HEK293 (cell line): Measurements from ENCODE around the gene CXCL6.

Experiments
- CTCF ChIA-PET: fragments of 350-600 bp; formaldehyde crosslinking; extraction: SDS; loops from one replicate; lab custom pipeline; 2021; ENCODE audit warnings: antibody characterized with exemption; lab: Yijun Ruan, JAX
- POLR2A ChIA-PET: fragments of 300-600 bp; formaldehyde crosslinking; extraction: SDS; loops from one replicate; lab custom pipeline; 2020; ENCODE audit warnings: antibody characterized with exemption, inconsistent platforms; lab: Yijun Ruan, JAX
- H3K27ac ChIP-seq: fragments of 200-500 bp; sonication (Bioruptor generic); 2 replicates; pipeline ENCODE4 v1.5.1; 2014; ENCODE audit warnings: low read depth, low read length, control low read depth, inconsistent platforms; ENCODE audit errors: extremely low read depth
- H3K36me3 ChIP-seq, 2 experiments: fragments of 200-500 bp in 1 of 2; sonication (Bioruptor generic) in 1 of 2; 1 replicate in 1 of 2; 2 replicates in 1 of 2; pipeline ENCODE4 v1.5.1; 2014 to 2017; ENCODE audit warnings: inconsistent platforms in 2 of 2, low read length in 2 of 2; ENCODE audit not compliant: control insufficient read depth in 2 of 2, insufficient read depth in 1 of 2
- H3K4me1 ChIP-seq: fragments of 200-500 bp; sonication (Bioruptor generic); 2 replicates; pipeline ENCODE4 v1.5.1; 2014; ENCODE audit warnings: mild to moderate bottlenecking, low read length, inconsistent platforms; ENCODE audit not compliant: control insufficient read depth, insufficient read depth
- H3K4me3 ChIP-seq: 2 replicates; pipeline ENCODE4 v1.5.1; 2011; ENCODE audit warnings: low read depth, mild to moderate bottlenecking, control low read depth, low read length, moderate library complexity
- H3K9me3 ChIP-seq: fragments of 200-500 bp; sonication (Bioruptor generic); 2 replicates; pipeline ENCODE4 v1.5.1; 2014; ENCODE audit warnings: low read depth, low read length, inconsistent platforms; ENCODE audit not compliant: control insufficient read depth, insufficient read depth
- KLF10 ChIP-seq: fragments of 450-650 bp; IDR thresholded peaks from 2 replicates; pipeline ENCODE4 v1.5.1; 2018; ENCODE audit warnings: missing biosample characterization, mild to moderate bottlenecking, missing genetic modification characterization
- KLF16 ChIP-seq: fragments of 450-650 bp; formaldehyde crosslinking; IDR thresholded peaks from 2 replicates; pipeline ENCODE4 v1.5.1; 2017; ENCODE audit warnings: missing biosample characterization, missing genetic modification characterization
- MYNN ChIP-seq: fragments of 450-650 bp; formaldehyde crosslinking; IDR thresholded peaks from 2 replicates; pipeline ENCODE4 v1.5.1; 2016; ENCODE audit warnings: missing biosample characterization, missing genetic modification characterization, borderline replicate concordance
- OSR2 ChIP-seq: fragments of 450-650 bp; formaldehyde crosslinking; IDR thresholded peaks from 2 replicates; pipeline ENCODE4 v1.5.1; 2016; ENCODE audit warnings: missing biosample characterization, missing genetic modification characterization
- ZBTB11 ChIP-seq: fragments of 450-650 bp; formaldehyde crosslinking; conservative IDR thresholded peaks from 2 replicates; pipeline ENCODE4 v1.5.1; 2016; ENCODE audit warnings: low read depth, missing biosample characterization, missing genetic modification characterization
- ZBTB8A ChIP-seq: fragments of 450-650 bp; formaldehyde crosslinking; IDR thresholded peaks from 2 replicates; pipeline ENCODE4 v1.5.1; 2016; ENCODE audit warnings: missing biosample characterization, missing genetic modification characterization
- ZEB2 ChIP-seq: fragments of 450-650 bp; formaldehyde crosslinking; IDR thresholded peaks from 2 replicates; pipeline ENCODE4 v1.5.1; 2016; ENCODE audit warnings: missing biosample characterization, missing genetic modification characterization
- ZFHX2 ChIP-seq: fragments of 450-650 bp; formaldehyde crosslinking; conservative IDR thresholded peaks from 2 replicates; pipeline ENCODE4 v1.5.1; 2016; ENCODE audit warnings: missing biosample characterization, missing genetic modification characterization
- ZNF10 ChIP-seq: fragments of 450-650 bp; formaldehyde crosslinking; IDR thresholded peaks from 2 replicates; pipeline ENCODE4 v1.5.1; 2017; ENCODE audit warnings: missing biosample characterization, missing genetic modification characterization
- ZNF138 ChIP-seq: fragments of 450-650 bp; formaldehyde crosslinking; IDR thresholded peaks from 2 replicates; pipeline ENCODE4 v1.5.1; 2016; ENCODE audit warnings: missing biosample characterization, missing genetic modification characterization, borderline replicate concordance
- ZNF146 ChIP-seq: fragments of 450-650 bp; formaldehyde crosslinking; IDR thresholded peaks from 2 replicates; pipeline ENCODE4 v1.5.1; 2016; ENCODE audit warnings: missing biosample characterization, missing genetic modification characterization
- ZNF184 ChIP-seq: fragments of 450-650 bp; IDR thresholded peaks from 2 replicates; pipeline ENCODE4 v1.5.1; 2018; ENCODE audit warnings: missing biosample characterization, mild to moderate bottlenecking, missing genetic modification characterization
- ZNF274 ChIP-seq, 2 experiments: fragments of 200-500 bp in 1 of 2; fragments of 450-650 bp in 1 of 2; sonication (Bioruptor generic) in 1 of 2; formaldehyde crosslinking in 1 of 2; IDR thresholded peaks; 2 replicates each; pipeline versions ENCODE4 v1.5.1 to v1.6.1; 2014 to 2016; ENCODE audit warnings: borderline replicate concordance in 1 of 2, inconsistent platforms in 1 of 2, low read length in 1 of 2, missing biosample characterization in 1 of 2, missing genetic modification characterization in 1 of 2
- ZNF341 ChIP-seq: fragments of 450-650 bp; formaldehyde crosslinking; IDR thresholded peaks from 2 replicates; pipeline ENCODE4; 2016; ENCODE audit warnings: low read depth, missing biosample characterization, missing genetic modification characterization
- ZNF549 ChIP-seq: fragments of 450-650 bp; IDR thresholded peaks from 2 replicates; pipeline ENCODE4 v1.5.1; 2018; ENCODE audit warnings: missing biosample characterization, missing genetic modification characterization, mild to moderate bottlenecking, inconsistent platforms, moderate library complexity
- ZNF585B ChIP-seq: fragments of 450-650 bp; formaldehyde crosslinking; IDR thresholded peaks from 2 replicates; pipeline ENCODE4 v1.5.1; 2016; ENCODE audit warnings: missing biosample characterization, missing genetic modification characterization
- ZNF623 ChIP-seq: fragments of 450-650 bp; formaldehyde crosslinking; IDR thresholded peaks from 2 replicates; pipeline ENCODE4 v1.5.1; 2016; ENCODE audit warnings: missing biosample characterization, missing genetic modification characterization
- ZNF639 ChIP-seq: fragments of 450-650 bp; formaldehyde crosslinking; IDR thresholded peaks from 2 replicates; pipeline ENCODE4 v1.5.1; 2016; ENCODE audit warnings: missing biosample characterization, missing genetic modification characterization
- ZNF664 ChIP-seq: fragments of 450-650 bp; formaldehyde crosslinking; IDR thresholded peaks from 2 replicates; pipeline ENCODE4 v1.5.1; 2016; ENCODE audit warnings: missing biosample characterization, missing genetic modification characterization
- ZNF785 ChIP-seq: fragments of 450-650 bp; formaldehyde crosslinking; IDR thresholded peaks from 2 replicates; pipeline ENCODE4 v1.5.1; 2016; ENCODE audit warnings: missing biosample characterization, missing genetic modification characterization
- ZNF843 ChIP-seq: fragments of 450-650 bp; formaldehyde crosslinking; IDR thresholded peaks from 2 replicates; pipeline ENCODE4 v1.5.1; 2016; ENCODE audit warnings: missing biosample characterization, missing genetic modification characterization
- TF ChIP-seq, protein P1 (sequence below): fragments of 450-650 bp; formaldehyde crosslinking; IDR thresholded peaks from 2 replicates; pipeline ENCODE4 v1.5.1; 2017; ENCODE audit warnings: missing biosample characterization, missing genetic modification characterization
- TF ChIP-seq, protein P2 (sequence below): fragments of 450-650 bp; formaldehyde crosslinking; IDR thresholded peaks from 2 replicates; pipeline ENCODE4 v1.5.1; 2016; ENCODE audit warnings: missing biosample characterization, missing genetic modification characterization

CXCL6 gene

GRCh38 chr4:73844345-73844744, 7.9 kb downstream of the CXCL6 start:
- CTCF ChIA-PET: interaction anchor here (1.1 to 1.3 kb wide), 2 partner anchors 10 to 20 kb away, joined by 3 to 6 read pairs; no protein-coding TSS in a partner anchor
- Histone ChIP-seq H3K27ac (no peak overlapping the region), H3K4me3 (no peak overlapping the region), H3K4me1 (no peaks in the 10 kb centered on the region), H3K9me3 (no peaks in the 10 kb centered on the region), H3K36me3 (no peaks in the 10 kb centered on the region)
- POLR2A ChIA-PET: no interaction called here
- TF ChIP-seq KLF16 (tag by site-specific recombination) (no peak), ZNF341 (tag by site-specific recombination) (no peak), ZNF639 (tag by site-specific recombination) (no peak), MYNN (tag by site-specific recombination) (no peak), ZNF843 (tag by site-specific recombination) (no peak), ZNF785 (tag by site-specific recombination) (no peak), ZNF184 (tag by site-specific recombination) (no peak), ZNF664 (tag by site-specific recombination) (no peak), ZBTB8A (tag by site-specific recombination) (no peak), ZEB2 (tag by site-specific recombination) (no peak), ZNF623 (tag by site-specific recombination) (no peak), KLF10 (tag by site-specific recombination) (no peak)

DNA sequence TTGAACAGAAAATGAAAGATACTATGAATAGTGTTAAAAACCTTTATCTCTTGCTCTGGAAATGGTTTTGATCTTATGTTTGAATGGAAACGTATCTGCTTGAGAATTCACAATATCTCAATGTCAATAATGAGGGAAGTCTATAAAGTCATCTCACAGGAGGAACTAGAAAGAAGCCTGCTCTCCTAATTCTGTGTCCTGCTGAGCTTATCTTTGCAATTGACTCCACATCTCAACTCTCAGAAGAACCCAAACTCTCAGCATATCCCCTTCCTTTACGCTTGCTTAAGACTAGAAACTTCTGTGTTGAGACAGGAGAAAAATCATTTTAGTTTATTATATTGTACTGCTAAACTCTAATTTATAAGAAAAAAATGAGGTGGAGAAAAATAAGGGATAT, 8.3 kb downstream of the CXCL6 start:
- no peaks in the 10 kb centered on the region for H3K4me1 ChIP-seq
- ChIA-PET CTCF (interaction anchor here (0.7 to 1.3 kb wide), 3 partner anchors 9 to 680 kb away, joined by 3 to 6 read pairs (median 3); no protein-coding TSS in a partner anchor), POLR2A (no interaction called here)
- no peak overlapping the region for H3K4me3 ChIP-seq
- TF ChIP-seq ZNF146 (tag by site-specific recombination) (no peak), OSR2 (no peak), ZFHX2 (no peak), KLF16 (tag by site-specific recombination) (no peak), ZBTB11 (tag by site-specific recombination) (no peak), ZNF10 (no peak), ZNF138 (tag by site-specific recombination) (no peak), ZNF274 (IDR thresholded peaks at IDR 0.05; ENCODE audit: low read length) (no peak), ZNF274 (tag by site-specific recombination; IDR thresholded peaks at IDR 0.05; ENCODE audit: borderline replicate concordance) (no peak), ZNF549 (tag by site-specific recombination) (no peak), ZNF585B (tag by site-specific recombination) (no peak)
- TF ChIP-seq, protein P1, sequence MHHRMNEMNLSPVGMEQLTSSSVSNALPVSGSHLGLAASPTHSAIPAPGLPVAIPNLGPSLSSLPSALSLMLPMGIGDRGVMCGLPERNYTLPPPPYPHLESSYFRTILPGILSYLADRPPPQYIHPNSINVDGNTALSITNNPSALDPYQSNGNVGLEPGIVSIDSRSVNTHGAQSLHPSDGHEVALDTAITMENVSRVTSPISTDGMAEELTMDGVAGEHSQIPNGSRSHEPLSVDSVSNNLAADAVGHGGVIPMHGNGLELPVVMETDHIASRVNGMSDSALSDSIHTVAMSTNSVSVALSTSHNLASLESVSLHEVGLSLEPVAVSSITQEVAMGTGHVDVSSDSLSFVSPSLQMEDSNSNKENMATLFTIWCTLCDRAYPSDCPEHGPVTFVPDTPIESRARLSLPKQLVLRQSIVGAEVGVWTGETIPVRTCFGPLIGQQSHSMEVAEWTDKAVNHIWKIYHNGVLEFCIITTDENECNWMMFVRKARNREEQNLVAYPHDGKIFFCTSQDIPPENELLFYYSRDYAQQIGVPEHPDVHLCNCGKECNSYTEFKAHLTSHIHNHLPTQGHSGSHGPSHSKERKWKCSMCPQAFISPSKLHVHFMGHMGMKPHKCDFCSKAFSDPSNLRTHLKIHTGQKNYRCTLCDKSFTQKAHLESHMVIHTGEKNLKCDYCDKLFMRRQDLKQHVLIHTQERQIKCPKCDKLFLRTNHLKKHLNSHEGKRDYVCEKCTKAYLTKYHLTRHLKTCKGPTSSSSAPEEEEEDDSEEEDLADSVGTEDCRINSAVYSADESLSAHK (tag by site-specific recombination): no peak
- TF ChIP-seq, protein P2, sequence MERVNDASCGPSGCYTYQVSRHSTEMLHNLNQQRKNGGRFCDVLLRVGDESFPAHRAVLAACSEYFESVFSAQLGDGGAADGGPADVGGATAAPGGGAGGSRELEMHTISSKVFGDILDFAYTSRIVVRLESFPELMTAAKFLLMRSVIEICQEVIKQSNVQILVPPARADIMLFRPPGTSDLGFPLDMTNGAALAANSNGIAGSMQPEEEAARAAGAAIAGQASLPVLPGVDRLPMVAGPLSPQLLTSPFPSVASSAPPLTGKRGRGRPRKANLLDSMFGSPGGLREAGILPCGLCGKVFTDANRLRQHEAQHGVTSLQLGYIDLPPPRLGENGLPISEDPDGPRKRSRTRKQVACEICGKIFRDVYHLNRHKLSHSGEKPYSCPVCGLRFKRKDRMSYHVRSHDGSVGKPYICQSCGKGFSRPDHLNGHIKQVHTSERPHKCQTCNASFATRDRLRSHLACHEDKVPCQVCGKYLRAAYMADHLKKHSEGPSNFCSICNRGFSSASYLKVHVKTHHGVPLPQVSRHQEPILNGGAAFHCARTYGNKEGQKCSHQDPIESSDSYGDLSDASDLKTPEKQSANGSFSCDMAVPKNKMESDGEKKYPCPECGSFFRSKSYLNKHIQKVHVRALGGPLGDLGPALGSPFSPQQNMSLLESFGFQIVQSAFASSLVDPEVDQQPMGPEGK (tag by site-specific recombination): no peak
- H3K27ac ChIP-seq: no peak overlapping the region
- no peaks in the 10 kb centered on the region for H3K36me3 ChIP-seq
- H3K9me3 ChIP-seq: no peaks in the 10 kb centered on the region
